Measurements from ENCODE around the gene TUBAL3. TPM values are rescaled to one million over a fixed set of nuclear protein-coding genes. Genes with fewer than 3 reads are reported as not detected.

TUBAL3 gene
- total and polyA plus RNA-seq, 4 donors, result 0.75 TPM; not detected in 3

DNA sequence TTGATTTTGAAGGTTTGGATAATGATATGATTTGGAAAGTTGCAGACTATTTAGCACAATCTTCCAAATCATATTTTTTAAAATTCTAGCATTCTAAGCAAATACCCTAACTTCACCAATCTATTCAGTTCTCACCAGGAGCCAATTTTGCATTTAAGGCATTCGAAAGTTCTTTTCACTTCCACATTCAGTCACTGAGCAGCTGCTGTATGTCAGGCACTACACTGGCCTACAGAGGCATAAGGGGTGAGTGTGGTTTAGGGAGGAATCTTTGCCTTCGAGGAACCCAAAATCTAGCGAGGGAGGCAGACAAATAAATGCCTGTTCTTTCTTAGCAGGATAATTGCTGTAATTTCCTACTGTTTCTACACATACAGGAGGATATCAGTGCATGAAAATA, 50.6 kb downstream of the TUBAL3 start (continued):
- TF ChIP-seq MAX (IDR thresholded peaks at IDR 0.05), result no peak

DNA sequence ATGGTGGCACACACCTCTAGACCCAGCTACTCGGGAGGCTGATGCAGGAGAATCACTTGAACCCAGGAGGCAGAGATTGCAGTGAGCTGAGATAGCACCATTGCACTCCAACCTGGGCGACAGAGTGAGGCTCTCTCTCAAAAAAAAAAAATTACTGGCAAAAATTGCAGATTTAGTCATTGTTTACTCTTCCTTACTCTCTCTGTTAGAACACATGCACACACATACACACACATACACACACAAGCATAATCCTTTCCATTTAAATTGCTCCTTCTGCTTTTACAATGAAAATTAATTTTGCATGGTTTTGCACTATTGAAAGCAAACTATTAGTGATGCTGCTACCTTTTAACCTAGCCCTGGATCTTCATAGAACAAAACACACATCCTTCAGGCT, 55.3 kb downstream of the TUBAL3 start:
- Histone ChIP-seq H3K9me3 (ENCODE audit: control insufficient read depth in 4 of 4, low read length in 3 of 4) (no peaks in the 10 kb centered on the region), H3K36me3 (ENCODE audit: control insufficient read depth in 4 of 4, insufficient read depth in 3 of 4, low read depth in 1 of 4, low read length in 3 of 4) (no peaks in the 10 kb centered on the region), H3K9ac (ENCODE audit: low read depth in 1 of 2, low read length in 2 of 2) (no peak overlapping the region), H3K27ac (ENCODE audit: low read depth in 1 of 2, low read length in 2 of 2) (no peak overlapping the region), H3K4me1 (ENCODE audit: control insufficient read depth in 4 of 4, insufficient read depth in 4 of 4, low read length in 3 of 4) (no peaks in the 10 kb centered on the region), H3K4me3 (ENCODE audit: low read depth in 1 of 3, low read length in 3 of 3) (no peak overlapping the region), H3K27me3 (ENCODE audit: control insufficient read depth in 4 of 4, insufficient read depth in 4 of 4, low read length in 3 of 4) (no peaks in the 10 kb centered on the region)
- TF ChIP-seq EGR1 (IDR thresholded peaks at IDR 0.05; ENCODE audit: low read depth in 2 of 2) (no peak), JUND (IDR thresholded peaks at IDR 0.05) (no peak), MAX (IDR thresholded peaks at IDR 0.05) (no peak), SP1 (IDR thresholded peaks at IDR 0.05) (no peak), CTCF (IDR thresholded peaks at IDR 0.05; ENCODE audit: low read depth, low read length, missing input control) (no peak), TAF1 (conservative IDR thresholded peaks at IDR 0.05) (no peak), REST (IDR thresholded peaks at IDR 0.05) (no peak), RXRA (IDR thresholded peaks at IDR 0.05) (no peak), FOXA2 (IDR thresholded peaks at IDR 0.05) (no peak), NR2F2 (IDR thresholded peaks at IDR 0.05) (no peak), HNF4G (IDR thresholded peaks at IDR 0.05) (no peak), FOXA1 (IDR thresholded peaks at IDR 0.05) (no peak), YY1 (IDR thresholded peaks at IDR 0.05) (no peak)
- TF ChIP-seq, protein P1, sequence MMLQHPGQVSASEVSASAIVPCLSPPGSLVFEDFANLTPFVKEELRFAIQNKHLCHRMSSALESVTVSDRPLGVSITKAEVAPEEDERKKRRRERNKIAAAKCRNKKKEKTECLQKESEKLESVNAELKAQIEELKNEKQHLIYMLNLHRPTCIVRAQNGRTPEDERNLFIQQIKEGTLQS (IDR thresholded peaks at IDR 0.05), result no peak
- WGBS, result 79% methylated on average over 2 of the region's 2 CpGs
- DNase-seq (ENCODE audit: low spot score), result no peak

DNA sequence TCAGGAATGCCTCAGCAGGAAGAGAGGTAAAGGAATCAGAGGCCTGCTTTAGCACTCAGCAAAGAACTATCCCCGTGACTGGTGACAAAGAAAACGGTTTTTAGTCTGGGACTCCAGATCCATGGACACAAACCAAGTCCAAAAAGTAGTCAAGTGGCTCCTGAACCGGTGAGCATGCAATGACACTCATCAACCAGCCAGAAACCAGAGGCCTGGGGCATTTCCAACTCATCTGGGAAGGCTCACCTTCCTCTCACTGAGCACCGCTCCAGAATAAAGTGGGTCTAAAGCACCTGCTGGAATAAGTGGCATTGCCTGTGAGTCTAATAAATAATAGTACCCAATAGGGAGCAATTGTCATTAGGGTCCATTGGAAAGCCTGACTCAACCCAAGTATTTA, 57.7 kb downstream of the TUBAL3 start:
- Histone ChIP-seq H3K27me3 (ENCODE audit: control insufficient read depth in 4 of 4, insufficient read depth in 4 of 4, low read length in 3 of 4) (no peaks in the 10 kb centered on the region), H3K9me3 (ENCODE audit: control insufficient read depth in 4 of 4, low read length in 3 of 4) (no peaks in the 10 kb centered on the region), H3K27ac (ENCODE audit: low read depth in 1 of 2, low read length in 2 of 2) (no peak overlapping the region), H3K4me3 (ENCODE audit: low read depth in 1 of 3, low read length in 3 of 3) (no peak overlapping the region), H3K4me1 (ENCODE audit: control insufficient read depth in 4 of 4, insufficient read depth in 4 of 4, low read length in 3 of 4) (no peaks in the 10 kb centered on the region), H3K36me3 (ENCODE audit: control insufficient read depth in 4 of 4, insufficient read depth in 3 of 4, low read depth in 1 of 4, low read length in 3 of 4) (no peaks in the 10 kb centered on the region), H3K9ac (ENCODE audit: low read depth in 1 of 2, low read length in 2 of 2) (no peak overlapping the region)
- 86% methylated on average over 4 of the region's 4 CpGs for WGBS
- DNase-seq (ENCODE audit: low spot score), result no peak
- no peak for TF ChIP-seq MAX (IDR thresholded peaks at IDR 0.05)
